Left renal cortex interstitium (tissue), 4 donors: ENCODE results near the gene PKP1. TPM values are rescaled to one million over a fixed set of nuclear protein-coding genes. Genes with fewer than 3 reads are reported as not detected.

Experiments
- DNase-seq, 4 donors: peaks; one replicate each; pipeline ENCODE4 v3.0.0-alpha.2; 2013; ENCODE audit warnings: low read depth in 4 of 4, low spot score in 2 of 4, missing footprints in 1 of 4
- polyA plus RNA-seq, 4 donors: library from polyadenylated mRNA; unstranded; fragments of 120-200 nt; gene quantifications; one replicate each; pipeline ENCODE4 v1.2.1, GENCODE V29; 2013; ENCODE audit not compliant: insufficient read length in 4 of 4

PKP1 gene
- polyA plus RNA-seq, 4 donors, result 0.06 to 0.18 (median 0.10) TPM

DNA sequence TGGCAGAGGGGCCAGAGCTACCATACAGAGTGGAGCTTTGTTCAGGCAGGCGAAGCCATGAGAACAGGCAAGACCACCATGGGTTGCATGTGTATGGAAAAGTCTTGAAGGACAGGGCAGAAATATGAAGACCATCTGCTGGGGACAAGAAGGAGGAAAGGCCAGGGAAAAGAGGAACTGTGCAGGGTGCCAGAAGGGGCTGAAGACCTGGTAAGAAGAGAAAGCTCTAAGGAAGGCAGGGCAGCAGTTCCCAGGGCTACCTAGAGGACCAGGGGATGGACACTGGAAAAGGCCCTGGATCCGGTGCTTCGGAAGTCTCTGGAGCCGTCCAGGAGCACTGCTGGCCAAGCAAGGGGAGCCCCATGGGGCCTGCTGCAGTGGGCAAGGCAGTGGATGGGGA lies 43.4 kb downstream of the PKP1 start:
- no peak for DNase-seq

DNA sequence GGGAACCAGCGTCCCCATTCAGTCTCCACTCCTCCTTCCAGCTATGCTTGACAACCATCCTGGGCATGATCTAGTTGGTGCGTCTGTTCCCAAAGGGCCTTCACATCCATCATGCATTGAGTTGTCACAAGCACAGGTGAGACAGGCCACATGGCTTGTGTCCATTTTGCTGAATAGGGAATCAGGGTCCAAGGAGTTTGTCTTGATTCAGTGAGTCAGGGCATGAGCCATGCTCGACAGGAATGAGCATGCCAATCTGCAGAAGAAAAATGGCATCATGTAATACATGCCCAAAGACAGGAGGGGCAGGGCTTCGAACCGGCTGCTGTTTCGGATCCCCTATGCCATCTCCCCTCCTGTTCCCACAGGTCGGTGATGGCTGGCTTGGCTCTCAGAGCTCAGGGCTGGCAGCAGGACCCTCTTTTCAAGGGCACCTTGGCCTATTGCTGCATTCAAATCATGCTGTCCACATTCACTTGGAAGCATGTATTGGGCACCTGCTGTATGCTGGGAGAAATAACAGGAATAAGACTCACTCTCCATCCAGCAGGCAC lies 44.5 kb downstream of the PKP1 start:
- DNase-seq, result no peak

- no peak for DNase-seq
These were observed 45.3 kb downstream of the PKP1 start for GRCh38 chr1:201328576-201328975.

GRCh38 chr1:201329286-201329685 lies 46.0 kb downstream of the PKP1 start:
- DNase-seq, result no peak

DNA sequence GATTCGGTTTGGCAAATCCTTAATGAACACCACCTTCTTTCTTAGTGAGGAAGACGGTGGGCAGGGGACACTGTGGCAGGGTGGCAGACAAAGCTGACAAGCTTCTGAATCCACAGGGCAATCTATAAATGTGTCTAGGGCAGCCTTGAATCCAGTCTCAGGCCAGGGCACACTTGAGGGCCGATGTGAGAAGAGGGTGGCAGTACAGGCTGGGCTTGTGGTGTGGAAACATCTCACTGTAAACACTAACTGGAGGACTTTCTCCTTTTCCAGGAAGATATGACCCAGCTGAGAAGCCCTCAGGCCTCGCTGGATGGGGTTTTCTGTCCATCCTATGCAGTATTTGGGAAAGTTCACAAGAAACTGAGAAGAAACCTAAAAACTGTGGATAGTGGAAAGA lies 46.5 kb downstream of the PKP1 start:
- DNase-seq, result no peak

GRCh38 chr1:201330541-201330940 lies 47.2 kb downstream of the PKP1 start:
- DNase-seq, result no peak

DNA sequence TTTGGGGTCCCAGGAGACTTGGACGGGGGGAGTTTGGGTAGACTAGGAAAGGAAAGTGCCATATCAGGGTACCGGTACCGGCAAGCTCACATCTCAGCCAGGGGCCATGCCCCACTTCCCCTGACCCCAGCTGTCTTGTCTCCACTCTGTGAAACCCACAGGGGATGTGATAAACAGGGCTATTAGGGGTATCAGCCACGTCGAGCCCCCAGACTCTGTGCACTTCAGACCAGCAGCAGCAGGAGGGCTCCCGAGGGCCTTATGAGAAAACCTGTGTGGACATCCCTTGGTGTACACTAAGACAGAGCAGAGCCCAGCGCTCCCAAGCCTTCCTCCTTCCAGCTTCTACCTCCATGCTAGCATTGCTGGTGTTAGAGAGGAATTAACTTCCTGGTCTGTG lies 47.9 kb downstream of the PKP1 start:
- DNase-seq, result no peak

- no peak for DNase-seq
These were observed 48.7 kb downstream of the PKP1 start for GRCh38 chr1:201332021-201332420.

DNA sequence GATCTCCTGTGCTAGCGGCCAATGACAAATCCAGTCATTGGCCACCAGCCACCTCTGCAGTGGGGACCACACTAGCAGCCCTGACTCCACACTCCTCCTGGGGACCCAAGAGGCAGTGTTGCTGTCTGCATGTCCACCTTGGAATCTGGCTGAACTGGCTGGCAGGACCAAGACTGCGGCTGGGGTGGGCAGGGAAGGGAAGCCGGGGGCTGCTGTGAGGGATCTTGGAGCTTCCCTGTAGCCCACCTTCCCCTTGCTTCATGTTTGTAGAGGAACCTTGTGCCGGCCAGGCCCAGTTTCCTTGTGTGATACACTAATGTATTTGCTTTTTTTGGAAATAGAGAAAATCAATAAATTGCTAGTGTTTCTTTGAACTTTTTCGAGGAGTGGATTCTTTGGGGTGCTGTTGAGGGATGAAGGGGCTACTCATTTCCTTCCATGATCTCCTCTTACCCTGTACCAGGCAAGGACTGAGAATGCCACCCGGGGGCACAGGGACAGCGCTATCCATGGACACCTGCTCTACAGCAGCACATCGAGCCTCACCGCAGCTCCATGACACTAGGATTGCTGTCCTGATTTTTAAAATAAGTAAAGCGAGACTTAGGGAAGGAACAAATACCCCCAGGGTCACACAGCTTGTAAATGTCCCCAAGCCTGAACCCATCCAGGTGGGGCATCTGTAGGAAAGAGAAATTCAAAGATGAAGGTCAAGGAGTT lies 49.5 kb downstream of the PKP1 start:
- no peak for DNase-seq

DNA sequence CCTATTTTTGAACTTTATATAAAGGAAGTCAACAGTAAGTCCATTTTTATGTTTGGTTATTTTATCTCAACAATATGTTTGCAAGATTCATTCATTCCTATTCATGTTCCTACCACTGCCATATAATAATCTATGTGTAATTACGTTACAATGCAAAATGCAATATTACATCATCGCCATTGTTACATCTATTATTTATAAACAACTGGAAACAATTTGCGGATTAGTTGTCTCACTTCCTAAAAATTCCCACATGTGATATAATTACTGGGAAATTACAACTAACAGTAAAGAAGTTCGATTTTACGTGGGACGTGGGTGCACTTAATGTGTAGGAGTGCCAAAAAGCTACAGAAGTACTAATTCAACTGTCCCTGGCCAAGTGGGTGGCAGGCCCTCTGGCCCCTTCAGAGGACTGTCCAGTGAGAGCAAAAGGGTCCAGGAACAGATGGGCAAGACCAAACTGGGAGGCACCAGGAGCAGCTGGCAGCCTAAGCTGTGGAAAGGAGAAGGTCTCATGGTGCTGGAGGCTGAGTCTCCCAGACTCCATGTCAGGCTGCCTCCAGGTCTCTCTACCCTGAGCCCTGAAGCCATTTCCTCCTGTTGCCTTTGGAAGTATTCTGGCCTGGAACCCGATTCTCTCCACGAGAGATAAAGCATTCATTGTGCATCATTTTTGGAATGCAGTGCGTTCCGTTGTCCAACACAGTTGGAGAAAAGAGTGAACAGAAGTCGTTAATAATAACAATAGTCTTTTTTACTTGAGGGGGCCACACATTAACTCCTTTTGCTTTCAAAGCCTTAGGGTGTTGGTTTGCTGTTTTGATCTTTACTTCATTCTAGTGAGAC lies 51.2 kb downstream of the PKP1 start:
- DNase-seq, result no peak

DNA sequence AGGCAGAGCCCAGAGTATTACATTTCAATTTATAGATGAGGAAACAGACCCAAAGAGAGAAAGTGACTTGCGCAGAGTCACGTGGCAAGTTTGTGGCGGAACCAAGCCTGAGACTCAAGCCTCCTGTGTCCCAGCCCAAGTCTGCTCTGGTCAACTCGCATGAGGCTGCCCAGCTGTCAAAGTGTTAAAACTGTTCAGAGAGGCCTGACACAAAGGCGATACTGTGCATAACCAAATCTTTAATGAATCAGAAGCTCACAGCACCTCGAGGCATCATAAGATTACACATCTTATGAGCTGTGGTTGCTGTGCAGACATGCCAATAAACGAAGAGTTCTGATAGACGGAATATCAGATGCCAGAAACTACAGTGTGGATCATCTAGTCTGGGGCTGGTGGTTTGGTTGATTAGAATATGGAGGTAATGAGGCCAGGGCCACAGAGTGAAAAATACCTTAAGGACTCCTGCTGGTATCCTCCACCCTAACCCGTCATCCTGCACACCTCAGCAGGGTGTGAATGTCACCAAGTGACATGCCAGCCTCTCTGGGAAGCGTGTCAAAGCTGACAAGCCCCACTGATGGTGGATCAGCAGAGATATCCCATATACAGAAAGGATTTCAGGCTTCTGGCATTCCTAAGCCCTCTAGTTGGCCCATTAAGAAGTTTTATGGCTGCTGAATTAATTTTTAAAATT lies 52.0 kb downstream of the PKP1 start:
- DNase-seq, result no peak

GRCh38 chr1:201335901-201336300 lies 52.6 kb downstream of the PKP1 start:
- no peak for DNase-seq

- DNase-seq, result no peak
These were observed 53.6 kb downstream of the PKP1 start for GRCh38 chr1:201336711-201337450.

GRCh38 chr1:201341377-201341776 lies 58.1 kb downstream of the PKP1 start:
- DNase-seq, result no peak

GRCh38 chr1:201344206-201345080 lies 61.1 kb downstream of the PKP1 start:
- DNase-seq, result no peak

GRCh38 chr1:201345081-201345355 lies 61.7 kb downstream of the PKP1 start:
- DNase-seq, result no peak

DNA sequence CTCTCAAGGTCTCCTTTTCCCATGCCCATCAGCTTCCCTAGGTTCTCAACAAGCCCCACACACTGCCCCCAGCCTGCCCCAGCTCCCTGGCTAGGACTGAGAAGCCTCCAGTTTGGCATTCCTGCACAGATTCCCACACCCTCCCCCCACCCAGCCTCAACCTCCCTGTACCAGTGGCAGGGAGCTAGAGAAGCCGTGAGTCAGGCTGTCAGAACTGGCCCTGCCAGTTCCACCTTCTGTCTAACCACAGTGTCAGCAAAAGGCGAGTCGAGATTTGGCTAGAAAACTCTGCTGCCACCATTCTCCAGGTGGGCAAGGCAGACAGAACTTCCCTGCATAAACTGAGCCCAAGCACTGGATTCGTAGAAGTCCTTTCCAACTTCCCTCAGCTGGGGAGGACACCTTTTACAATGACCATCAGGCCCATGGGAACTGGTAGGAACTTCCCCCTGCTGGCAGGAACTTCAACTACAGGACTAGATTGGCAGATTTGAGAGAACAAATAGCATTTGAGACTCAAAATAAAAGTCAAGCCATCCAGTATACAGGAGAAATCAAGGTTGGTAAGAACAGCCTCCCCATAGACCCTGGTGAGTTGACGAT lies 63.1 kb downstream of the PKP1 start:
- peak in 1 of 4 donors; percentile 53 for DNase-seq

GRCh38 chr1:201346987-201347386 lies 63.7 kb downstream of the PKP1 start:
- DNase-seq, result no peak

DNA sequence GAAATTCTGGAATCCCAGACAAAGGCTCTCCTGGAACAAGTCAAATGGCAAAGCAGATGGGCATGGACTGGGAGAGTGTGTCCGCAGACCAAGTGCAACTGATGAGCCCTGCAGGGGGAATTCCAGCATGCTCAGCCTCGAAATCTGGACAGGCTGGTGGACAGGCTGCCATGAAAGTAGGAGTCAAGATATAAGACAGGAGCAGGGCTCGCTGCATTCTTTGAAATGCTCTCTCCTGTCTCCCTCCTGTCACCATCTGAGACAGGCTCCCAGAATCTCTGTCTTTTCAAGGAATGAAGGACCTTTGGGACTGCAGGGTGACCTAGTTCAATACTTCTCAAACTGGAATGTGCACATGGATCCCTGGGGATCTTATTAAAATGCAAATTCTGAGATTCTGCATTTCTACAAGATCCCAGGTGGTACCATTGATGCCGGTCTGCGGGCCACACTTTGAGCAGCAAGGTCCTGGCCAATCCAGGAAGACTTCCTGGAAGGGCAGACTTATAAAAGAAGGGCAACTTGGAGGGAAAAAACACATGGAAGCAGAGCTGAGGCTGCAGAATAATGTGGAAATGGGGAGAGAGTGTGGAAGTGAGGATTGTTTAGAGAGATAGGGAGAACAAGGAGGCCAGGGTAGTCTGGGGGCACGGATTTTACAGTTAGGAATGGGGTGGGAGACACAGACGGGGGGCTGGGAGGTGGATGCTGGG lies 64.3 kb downstream of the PKP1 start:
- DNase-seq, result no peak
